K562 (cell line): ENCODE measurements around the gene RMND5B.

Experiments used
- BMI1 ChIP-seq: fragments of 150-350 bp; IDR thresholded peaks from 2 replicates; pipeline ENCODE4 v1.6.1; 2014; ENCODE audit warnings: low read length
- FOXJ3 ChIP-seq: sonication (generic); formaldehyde crosslinking; IDR thresholded peaks from 2 replicates; pipeline ENCODE4 v1.4.0; 2020; ENCODE audit warnings: mild to moderate bottlenecking, missing genetic modification reagents
- L3MBTL2 ChIP-seq: fragments of 450-650 bp; IDR thresholded peaks from 2 replicates; pipeline ENCODE4 v1.6.1; 2016; ENCODE audit warnings: mild to moderate bottlenecking, moderate library complexity
- PHB2 ChIP-seq: fragments of 450-650 bp; IDR thresholded peaks from 2 replicates; pipeline ENCODE4 v1.6.1; 2017; ENCODE audit warnings: low read depth
- STAT5B ChIP-seq: fragments of 250-450 bp; sonication (Bioruptor Pico); IDR thresholded peaks from 2 replicates; pipeline ENCODE4 v1.8.0; 2021; ENCODE audit warnings: mild to moderate bottlenecking, inconsistent platforms
- ZBTB8A ChIP-seq: fragments of 450-650 bp; IDR thresholded peaks from 2 replicates; pipeline ENCODE4 v1.6.1; 2018; ENCODE audit warnings: mild to moderate bottlenecking, moderate library complexity; ENCODE audit not compliant: partially characterized antibody
- ZNF707 ChIP-seq: fragments of 250-450 bp; sonication (Bioruptor Pico); conservative IDR thresholded peaks from 2 replicates; pipeline ENCODE4 v1.8.0; 2022; ENCODE audit warnings: inconsistent platforms, mild to moderate bottlenecking, moderate library complexity
- TF ChIP-seq, protein P1 (sequence below): sonication (generic); formaldehyde crosslinking; IDR thresholded peaks from 2 replicates; pipeline ENCODE4 v1.8.1; 2023; ENCODE audit warnings: mild to moderate bottlenecking, missing genetic modification reagents
- TF ChIP-seq, protein P2 (sequence below), 2 experiments: fragments of 450-650 bp in 1 of 2; sonication (generic) in 1 of 2; formaldehyde crosslinking in 1 of 2; IDR thresholded peaks in 1 of 2; conservative IDR thresholded peaks in 1 of 2; 2 replicates each; pipeline versions ENCODE4 v1.6.1 to v1.8.1; 2016 to 2023; ENCODE audit warnings: mild to moderate bottlenecking in 2 of 2, moderate library complexity in 2 of 2, inconsistent platforms in 1 of 2, missing genetic modification reagents in 1 of 2
- TF ChIP-seq, protein P3 (sequence below): fragments of 450-650 bp; formaldehyde crosslinking; IDR thresholded peaks from 2 replicates; pipeline ENCODE4 v1.4.0; 2020; ENCODE audit warnings: mild to moderate bottlenecking, moderate library complexity
- TF ChIP-seq, protein P4 (sequence below): fragments of 450-650 bp; IDR thresholded peaks from 2 replicates; pipeline ENCODE4 v1.6.1; 2016
- TF ChIP-seq, protein P5 (sequence below): sonication (generic); IDR thresholded peaks from 2 replicates; pipeline ENCODE4 v1.6.1; 2016
- TF ChIP-seq, protein P6 (sequence below): sonication (generic); formaldehyde crosslinking; IDR thresholded peaks from 2 replicates; pipeline ENCODE4 v1.9.0; 2022; ENCODE audit warnings: mild to moderate bottlenecking, missing genetic modification reagents

DNA sequence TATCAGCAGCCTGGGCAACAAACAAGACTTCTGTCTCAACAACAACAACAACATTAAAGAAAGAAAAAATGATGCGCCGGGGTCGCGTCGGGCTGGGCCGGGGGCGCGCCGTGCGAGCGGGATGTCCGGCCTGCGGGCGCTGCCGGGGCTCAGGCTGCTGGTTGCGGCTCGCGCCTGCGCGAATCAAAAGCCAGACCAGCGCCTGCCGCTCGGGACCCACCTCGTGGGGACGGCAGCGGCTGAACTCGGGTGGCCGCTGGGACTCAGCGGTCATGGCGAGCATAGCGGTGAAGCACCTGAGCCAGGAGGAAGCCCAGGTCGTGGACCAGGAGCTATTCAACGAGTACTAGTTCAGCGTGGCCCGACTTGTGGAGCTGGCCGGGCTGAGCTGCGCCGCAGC is 34.8 kb downstream of the RMND5B start:
- TF ChIP-seq BMI1 (no peak), PHB2 (no peak), L3MBTL2 (no peak), ZBTB8A (no peak), FOXJ3 (CRISPR knock-in tag) (no peak), ZNF707 (CRISPR knock-in tag) (no peak), STAT5B (CRISPR knock-in tag) (no peak)
- TF ChIP-seq, protein P1, sequence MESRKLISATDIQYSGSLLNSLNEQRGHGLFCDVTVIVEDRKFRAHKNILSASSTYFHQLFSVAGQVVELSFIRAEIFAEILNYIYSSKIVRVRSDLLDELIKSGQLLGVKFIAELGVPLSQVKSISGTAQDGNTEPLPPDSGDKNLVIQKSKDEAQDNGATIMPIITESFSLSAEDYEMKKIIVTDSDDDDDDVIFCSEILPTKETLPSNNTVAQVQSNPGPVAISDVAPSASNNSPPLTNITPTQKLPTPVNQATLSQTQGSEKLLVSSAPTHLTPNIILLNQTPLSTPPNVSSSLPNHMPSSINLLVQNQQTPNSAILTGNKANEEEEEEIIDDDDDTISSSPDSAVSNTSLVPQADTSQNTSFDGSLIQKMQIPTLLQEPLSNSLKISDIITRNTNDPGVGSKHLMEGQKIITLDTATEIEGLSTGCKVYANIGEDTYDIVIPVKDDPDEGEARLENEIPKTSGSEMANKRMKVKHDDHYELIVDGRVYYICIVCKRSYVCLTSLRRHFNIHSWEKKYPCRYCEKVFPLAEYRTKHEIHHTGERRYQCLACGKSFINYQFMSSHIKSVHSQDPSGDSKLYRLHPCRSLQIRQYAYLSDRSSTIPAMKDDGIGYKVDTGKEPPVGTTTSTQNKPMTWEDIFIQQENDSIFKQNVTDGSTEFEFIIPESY (CRISPR knock-in tag) = peak; percentile 63
- TF ChIP-seq, protein P2, sequence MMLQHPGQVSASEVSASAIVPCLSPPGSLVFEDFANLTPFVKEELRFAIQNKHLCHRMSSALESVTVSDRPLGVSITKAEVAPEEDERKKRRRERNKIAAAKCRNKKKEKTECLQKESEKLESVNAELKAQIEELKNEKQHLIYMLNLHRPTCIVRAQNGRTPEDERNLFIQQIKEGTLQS (IDR thresholded peaks at IDR 0.05) = no peak
- TF ChIP-seq, protein P2 (CRISPR knock-in tag; conservative IDR thresholded peaks at IDR 0.05) = no peak
- TF ChIP-seq, protein P3, sequence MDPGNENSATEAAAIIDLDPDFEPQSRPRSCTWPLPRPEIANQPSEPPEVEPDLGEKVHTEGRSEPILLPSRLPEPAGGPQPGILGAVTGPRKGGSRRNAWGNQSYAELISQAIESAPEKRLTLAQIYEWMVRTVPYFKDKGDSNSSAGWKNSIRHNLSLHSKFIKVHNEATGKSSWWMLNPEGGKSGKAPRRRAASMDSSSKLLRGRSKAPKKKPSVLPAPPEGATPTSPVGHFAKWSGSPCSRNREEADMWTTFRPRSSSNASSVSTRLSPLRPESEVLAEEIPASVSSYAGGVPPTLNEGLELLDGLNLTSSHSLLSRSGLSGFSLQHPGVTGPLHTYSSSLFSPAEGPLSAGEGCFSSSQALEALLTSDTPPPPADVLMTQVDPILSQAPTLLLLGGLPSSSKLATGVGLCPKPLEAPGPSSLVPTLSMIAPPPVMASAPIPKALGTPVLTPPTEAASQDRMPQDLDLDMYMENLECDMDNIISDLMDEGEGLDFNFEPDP (CRISPR knock-in tag) = no peak
- TF ChIP-seq, protein P4, sequence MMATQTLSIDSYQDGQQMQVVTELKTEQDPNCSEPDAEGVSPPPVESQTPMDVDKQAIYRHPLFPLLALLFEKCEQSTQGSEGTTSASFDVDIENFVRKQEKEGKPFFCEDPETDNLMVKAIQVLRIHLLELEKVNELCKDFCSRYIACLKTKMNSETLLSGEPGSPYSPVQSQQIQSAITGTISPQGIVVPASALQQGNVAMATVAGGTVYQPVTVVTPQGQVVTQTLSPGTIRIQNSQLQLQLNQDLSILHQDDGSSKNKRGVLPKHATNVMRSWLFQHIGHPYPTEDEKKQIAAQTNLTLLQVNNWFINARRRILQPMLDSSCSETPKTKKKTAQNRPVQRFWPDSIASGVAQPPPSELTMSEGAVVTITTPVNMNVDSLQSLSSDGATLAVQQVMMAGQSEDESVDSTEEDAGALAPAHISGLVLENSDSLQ = no peak
- TF ChIP-seq, protein P5, sequence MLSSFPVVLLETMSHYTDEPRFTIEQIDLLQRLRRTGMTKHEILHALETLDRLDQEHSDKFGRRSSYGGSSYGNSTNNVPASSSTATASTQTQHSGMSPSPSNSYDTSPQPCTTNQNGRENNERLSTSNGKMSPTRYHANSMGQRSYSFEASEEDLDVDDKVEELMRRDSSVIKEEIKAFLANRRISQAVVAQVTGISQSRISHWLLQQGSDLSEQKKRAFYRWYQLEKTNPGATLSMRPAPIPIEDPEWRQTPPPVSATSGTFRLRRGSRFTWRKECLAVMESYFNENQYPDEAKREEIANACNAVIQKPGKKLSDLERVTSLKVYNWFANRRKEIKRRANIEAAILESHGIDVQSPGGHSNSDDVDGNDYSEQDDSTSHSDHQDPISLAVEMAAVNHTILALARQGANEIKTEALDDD = no peak
- TF ChIP-seq, protein P6, sequence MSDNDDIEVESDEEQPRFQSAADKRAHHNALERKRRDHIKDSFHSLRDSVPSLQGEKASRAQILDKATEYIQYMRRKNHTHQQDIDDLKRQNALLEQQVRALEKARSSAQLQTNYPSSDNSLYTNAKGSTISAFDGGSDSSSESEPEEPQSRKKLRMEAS (CRISPR knock-in tag) = no peak
